ENCODE results near the gene CLN6. TPM values are rescaled to one million over a fixed set of nuclear protein-coding genes. Genes with fewer than 3 reads are reported as not detected.
"Not testable (repeated sequence)": the region's sequence is repeated elsewhere in the genome, so short reads cannot be mapped to it uniquely, and the experiment has no call there.

Gene CLN6
- total RNA-seq, 1 experiment from 2014 or later = 22.7 TPM

DNA sequence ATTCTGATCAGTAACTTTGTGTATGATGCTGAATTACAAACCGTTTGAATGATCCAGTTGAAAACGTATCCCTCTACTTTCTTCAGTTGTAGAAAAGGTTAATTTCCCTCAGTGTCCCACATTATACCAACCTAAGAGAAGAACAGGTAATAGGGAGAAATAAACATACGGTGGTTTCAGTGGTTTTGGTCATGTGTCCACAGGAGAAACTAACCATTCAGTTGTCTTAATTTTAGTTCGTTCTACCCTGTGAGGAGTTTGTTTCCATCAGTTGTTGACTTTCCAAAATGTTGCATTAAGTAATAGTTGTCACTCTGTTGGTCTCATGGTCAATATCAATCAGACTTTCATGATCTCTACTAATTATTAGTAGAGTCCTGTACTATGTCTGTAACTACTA is 39.5 kb downstream of the CLN6 start:
- DNase-seq (ENCODE audit: low read depth) = no peak

DNA sequence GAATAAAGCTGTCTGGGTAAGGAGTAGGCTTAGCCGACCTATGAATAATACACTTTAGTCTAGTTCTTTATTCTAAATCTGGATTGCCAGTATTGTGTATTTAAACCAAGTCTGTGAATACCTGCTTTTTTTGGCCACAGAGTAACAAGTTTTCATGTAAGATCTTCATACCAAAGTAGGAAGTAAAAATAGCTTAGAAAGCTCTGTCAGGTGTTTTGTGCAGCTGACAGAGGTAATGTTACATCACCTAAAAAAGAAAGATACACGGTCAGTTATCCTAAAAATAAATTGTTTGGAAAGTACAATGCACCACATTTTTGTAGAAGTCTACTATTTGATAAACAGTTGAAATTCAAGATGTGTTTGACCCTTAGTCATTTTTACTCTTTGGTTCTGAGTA is 40.9 kb downstream of the CLN6 start:
- no peak for DNase-seq (ENCODE audit: low read depth)

DNA sequence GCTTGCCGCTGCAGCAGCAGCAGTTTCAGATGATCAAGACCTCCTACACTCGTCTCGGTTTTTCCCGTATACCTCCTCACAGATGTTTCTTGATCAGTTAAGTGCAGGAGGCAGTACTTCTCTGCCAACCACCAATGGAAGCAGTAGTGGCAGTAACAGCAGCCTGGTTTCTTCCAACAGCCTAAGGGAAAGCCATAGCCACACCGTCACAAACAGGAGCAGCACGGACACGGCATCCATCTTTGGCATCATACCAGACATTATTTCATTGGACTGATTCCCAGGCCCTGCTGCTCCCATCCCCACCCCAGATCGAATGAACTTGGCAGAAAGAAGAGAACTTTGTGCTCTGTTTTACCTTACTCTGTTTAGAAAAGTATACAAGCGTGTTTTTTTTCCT is 42.0 kb downstream of the CLN6 start:
- DNase-seq (ENCODE audit: low read depth) = peak; percentile 67

DNA sequence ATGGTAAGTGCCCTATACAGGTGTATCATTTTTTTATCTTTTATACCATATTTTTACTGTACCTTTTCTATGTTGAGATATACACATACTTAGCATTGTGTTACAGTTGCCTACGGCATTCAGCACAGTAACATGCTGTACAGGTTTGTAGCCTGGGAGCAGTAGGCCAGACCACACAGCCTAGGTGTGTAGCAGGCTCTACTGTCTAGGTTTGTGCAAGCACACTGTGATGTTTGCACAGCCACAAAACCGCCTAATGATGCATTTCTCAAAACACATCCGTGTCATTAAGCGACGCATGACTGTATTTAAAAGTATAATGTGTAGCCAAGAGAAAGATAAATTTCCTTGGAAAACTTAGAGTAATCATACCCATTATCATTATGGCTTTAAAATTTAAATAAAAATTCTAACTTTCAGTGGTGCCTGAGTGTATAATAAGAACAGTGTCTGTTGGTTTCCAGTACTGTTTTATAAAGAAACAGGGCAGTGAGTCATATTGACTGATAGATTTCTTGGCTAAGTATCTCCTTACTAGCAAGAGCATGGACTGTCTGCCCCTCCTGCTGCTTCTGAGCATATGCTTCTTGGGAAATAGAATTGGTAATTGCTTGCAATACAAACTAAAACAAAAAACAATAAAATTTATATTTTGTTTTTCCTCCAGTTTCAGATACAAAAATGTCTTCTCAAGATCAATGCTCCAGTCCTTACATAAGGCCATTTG is 42.7 kb downstream of the CLN6 start:
- DNase-seq (ENCODE audit: low read depth) = peak; percentile 25

DNA sequence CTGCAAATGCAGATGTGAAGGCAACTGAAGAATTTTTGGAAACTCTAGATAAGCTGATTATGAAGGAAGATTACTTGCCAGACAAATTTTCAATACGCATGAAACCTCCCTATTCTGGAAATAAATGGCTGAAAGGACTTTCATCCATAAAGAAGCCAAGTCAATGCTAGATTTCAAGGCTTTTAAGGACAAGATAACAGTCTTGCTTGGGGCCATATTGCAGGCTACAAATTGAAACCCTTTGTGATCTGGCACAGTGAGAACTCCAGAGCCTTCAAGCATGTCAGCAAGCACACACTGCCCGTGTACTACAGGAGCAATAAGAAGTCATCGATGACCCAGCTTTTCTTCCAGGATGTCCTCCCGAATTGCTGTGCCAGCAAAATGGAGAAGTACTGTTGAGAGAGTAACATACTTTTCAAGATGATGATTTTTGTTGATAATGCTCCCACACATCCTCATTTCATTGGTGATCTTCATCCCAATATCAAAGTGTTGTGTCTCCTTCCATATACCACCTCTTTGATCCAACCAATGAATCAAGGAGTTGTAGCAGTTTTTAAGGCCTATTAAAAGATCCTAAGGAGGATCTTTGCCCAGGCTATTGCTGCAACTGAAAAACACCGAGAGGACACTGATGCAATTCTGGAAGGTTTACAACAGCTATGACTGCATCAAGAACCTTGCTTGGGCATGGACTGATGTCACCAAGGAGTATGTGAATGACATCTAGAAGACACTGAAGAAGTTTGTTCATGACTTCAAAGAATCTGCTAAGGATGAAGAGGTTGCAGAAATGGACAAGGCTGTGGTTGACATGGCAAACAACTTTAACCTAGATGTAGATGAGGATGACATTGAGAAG is 44.7 kb downstream of the CLN6 start:
- no peak for DNase-seq (ENCODE audit: low read depth)

DNA sequence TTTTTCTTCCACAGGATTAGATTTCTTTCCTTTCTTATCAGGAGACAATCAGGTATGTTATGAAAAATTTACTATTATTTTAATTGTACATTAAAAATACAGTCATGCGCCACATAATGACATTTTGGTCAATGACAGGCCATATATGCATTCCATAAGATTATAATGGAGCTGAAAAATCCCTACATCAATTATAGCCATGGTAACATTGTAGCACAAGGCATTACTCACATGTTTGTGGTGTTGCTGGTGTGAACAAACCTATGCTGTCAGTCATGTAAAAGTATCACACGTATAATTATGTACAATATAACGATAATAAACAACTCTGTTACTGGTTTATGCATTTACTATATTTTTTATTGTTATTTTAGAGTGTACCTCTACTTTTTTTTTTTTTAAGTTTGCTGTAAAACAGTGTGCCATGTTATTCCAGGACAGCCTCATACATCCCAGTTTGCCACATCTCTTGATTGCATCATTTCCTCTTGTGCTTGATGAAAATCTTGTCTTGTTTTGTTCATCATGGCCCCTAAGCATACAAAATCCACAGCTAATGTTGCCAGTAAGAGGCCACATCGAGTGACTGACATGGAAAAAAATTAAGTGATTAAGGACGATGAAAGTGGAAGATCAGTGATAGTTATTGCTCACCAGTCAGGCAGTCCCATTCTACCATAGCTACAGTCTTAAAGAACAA is 45.8 kb downstream of the CLN6 start:
- DNase-seq (ENCODE audit: low read depth) = no peak

DNA sequence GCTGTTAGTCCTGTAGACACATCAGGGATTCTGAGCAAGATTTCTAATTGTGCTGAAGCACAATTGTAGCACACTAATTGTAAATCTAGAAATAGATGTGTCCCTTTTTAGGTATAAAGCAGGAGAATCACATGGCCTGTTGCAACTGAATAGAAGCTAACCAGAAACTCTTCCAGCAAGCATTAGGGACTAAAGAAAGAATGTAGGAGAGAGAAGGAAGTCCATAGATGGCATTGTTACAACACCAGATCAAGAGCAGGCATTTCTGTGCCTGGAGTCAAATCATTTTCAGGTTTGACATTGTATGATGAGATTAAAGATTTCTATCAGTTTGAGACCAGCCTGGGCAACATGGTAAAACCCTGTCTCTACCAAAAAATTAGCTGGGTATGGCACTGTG is 51.8 kb downstream of the CLN6 start:
- DNase-seq (ENCODE audit: low read depth) = no peak

DNA sequence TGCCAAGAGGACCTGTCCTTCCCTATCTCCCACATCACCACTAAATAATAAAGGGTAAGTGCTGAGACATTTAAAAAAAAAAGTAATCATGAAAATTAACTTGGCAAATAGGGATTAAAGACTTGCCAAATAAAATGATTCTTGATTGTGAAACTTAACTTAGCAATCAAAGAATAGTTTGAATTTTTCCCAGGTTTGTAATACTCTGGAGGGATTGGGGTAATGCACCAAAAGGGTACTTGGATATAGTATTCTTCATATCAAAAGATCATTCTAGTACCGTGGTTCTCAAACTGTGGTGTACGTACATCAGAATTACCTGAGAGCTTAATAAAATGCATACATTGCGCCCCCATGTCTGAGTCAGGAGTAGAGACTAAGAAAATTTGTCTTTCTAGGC is 52.9 kb downstream of the CLN6 start:
- no peak for DNase-seq (ENCODE audit: low read depth)

DNA sequence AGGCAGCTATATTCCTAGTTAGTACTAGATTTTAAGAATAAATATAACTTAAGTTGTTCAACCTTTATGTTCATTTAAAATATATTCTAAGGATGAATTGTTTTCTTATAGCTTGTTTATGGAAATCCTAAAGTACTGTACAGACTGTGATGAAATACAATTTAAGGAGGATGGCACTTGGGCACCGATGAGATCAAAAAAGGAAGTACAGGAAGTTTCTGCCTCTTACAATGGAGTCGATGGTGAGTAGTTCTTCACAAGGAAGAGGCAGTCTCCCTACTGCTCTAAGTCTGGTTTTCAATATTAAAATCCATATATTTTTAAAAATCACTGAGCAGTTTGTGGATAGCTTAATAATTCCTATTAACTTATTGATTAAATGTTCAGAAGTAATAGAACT is 54.0 kb downstream of the CLN6 start:
- no peak for DNase-seq (ENCODE audit: low read depth)

DNA sequence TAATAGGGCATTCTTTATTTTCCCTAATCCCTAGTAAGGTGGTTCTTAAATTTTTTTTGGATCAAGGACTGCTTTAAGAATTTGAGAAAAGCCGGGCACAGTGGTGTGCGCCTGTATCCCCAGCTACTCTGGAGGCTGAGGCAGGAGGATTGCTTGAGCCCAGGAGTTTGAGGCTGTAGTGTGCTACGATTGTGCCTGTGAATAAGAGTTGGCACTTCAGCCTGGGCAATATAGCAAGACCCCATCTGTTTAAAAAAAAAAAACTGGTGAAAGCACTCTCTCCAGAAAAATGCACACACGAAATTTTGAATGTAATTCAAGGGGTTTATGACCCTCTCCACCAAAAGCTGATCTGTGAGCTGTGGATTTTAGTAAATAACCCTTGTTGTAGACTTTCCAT is 56.4 kb downstream of the CLN6 start:
- DNase-seq (ENCODE audit: low read depth) = no peak

DNA sequence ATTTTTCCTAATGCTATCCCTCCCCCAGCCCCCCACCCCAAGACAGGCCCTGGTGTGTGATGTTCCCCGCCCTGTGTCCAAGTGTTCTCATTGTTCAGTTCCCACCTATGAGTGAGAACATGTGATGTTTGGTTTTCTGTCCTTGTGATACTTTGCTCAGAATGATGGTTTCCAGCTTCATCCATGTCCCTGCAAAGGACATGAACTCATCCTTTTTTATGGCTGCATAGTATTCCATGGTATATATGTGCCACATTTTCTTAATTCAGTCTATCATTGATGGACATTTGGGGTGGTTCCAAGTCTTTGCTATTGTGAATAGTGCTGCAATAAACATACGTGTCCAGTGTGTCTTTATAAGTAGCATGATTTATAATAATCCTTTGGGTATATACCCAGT is 57.5 kb downstream of the CLN6 start:
- DNase-seq (ENCODE audit: low read depth) = not testable (repeated sequence)

DNA sequence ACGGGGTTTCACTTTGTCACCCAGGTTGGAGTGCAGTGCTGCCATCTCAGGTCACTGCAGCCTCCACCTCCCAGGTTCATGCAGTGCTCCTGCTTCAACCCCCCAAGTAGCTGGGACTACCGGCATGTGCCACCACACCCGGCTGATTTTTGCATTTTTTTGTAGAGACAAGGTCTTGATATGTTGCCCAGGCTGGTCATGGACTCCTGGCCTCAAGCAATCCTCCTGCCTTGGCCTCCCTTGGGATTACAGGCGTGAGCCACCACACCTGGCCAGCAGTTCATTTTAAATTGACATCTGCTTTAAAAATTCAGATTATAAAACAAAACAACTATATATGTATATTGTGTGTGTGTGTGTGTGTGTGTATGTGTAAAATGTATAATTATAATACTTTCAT is 62.7 kb downstream of the CLN6 start:
- no peak for DNase-seq (ENCODE audit: low read depth)

DNA sequence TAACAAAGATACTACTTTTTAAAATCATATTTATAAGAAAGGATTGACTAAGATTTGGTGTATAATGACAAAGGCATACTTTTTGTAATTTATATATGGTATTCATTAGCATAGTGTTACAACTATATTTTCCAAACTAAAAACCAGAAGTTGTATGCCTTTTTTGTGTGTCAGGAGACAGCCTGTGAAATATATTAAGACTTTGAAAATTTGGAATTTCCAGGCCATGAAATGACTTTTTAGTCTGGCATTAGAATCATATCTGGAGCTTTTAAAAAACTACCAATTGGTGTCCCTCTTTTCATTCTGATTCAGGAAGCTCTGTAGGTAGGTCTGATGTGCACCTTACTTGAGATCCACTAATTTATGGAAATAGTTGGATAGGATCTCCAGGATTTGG is 66.3 kb downstream of the CLN6 start:
- DNase-seq (ENCODE audit: low read depth) = no peak

DNA sequence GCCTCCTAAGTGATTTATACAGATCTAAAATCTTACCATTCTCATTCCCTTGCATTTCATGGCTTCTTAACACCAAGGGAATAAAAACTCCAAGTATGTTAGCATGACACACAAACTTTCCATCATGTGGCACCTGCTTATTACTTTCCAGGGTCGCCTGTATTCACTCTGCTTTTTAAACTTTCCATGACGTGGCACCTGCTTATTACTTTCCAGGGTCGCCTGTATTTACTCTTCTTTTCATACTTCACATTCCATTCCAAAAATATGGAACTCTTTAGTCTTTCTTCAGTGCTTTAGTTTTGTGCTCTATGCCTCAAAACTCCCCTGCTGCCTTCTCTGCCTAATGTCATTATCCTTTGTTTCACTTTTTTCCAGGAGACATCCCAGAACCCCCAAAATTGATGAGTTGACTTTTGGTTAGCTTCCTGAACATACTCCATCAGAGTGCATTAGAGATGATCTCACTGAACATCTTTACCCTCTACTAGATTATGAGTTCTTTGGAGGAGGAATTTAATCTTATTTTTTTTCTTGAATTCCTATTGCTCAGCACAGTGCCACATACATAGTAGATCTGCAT is 71.4 kb downstream of the CLN6 start:
- DNase-seq (ENCODE audit: low read depth) = no peak

DNA sequence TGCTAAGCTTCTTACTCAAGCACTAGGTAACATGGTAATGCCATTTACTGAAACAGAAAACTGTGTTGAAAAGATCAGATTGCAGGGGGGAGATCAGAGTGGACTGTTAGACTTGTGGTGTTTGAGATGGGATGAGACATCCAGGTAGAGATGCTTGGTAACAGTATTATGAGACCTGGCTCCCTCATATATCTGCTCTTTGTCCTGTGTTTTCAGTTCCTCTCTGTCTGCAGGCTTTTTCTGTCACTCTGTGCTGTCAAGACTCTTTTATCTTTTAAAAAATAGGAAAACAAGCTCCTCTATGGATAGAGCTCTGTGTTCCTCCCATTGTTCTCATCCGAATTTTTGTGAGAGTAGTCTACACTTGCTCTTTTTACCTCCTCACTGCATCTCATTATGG is 72.5 kb downstream of the CLN6 start:
- DNase-seq (ENCODE audit: low read depth) = no peak

Other genes starting within 250 kb of the CLN6 start
- gene PIAS1, start 175.4 kb downstream of the CLN6 start, total RNA-seq (2014; rRNA removed; shearing (Covaris generic)) = 21.9 and 38.8 TPM in 2 replicates
- gene CALML4, start 24.4 kb downstream of the CLN6 start, total RNA-seq (2014; rRNA removed; shearing (Covaris generic)) = 1.4 and 1.9 TPM in 2 replicates
- 37.6 and 41.5 TPM in 2 replicates for gene FEM1B, start 48.0 kb upstream of the CLN6 start, total RNA-seq (2014; rRNA removed; shearing (Covaris generic))
- 90.7 and 102 TPM in 2 replicates for gene ITGA11, start 202.4 kb upstream of the CLN6 start, total RNA-seq (2014; rRNA removed; shearing (Covaris generic))